Measurements from ENCODE around the gene LRRC43.

- TF ChIP-seq SMC3 (IDR thresholded peaks at IDR 0.05; ENCODE audit: borderline replicate concordance, low read length) = no peak
- TF ChIP-seq EP300 (IDR thresholded peaks at IDR 0.05; ENCODE audit: borderline replicate concordance in 1 of 2, control insufficient read depth in 1 of 2, low read depth in 2 of 2, low read length in 2 of 2) = no peak
- TF ChIP-seq NFIC (IDR thresholded peaks at IDR 0.05; ENCODE audit: low read depth, low read length) = no peak
- no peak for TF ChIP-seq CTCF (IDR thresholded peaks at IDR 0.05 in 2 of 3, conservative IDR thresholded peaks at IDR 0.05 in 1 of 3; ENCODE audit: control insufficient read depth in 2 of 3, extremely low read depth in 1 of 3, insufficient read depth in 1 of 3, low read depth in 3 of 3, low read length in 3 of 3)
- TF ChIP-seq CEBPB (IDR thresholded peaks at IDR 0.05; ENCODE audit: borderline replicate concordance in 1 of 2, low read depth in 2 of 2, low read length in 2 of 2) = no peak
Observed at GRCh38 chr12:122139266-122139665, 43.7 kb upstream of the LRRC43 start.

All from GM12878 (cell line).